ENCODE results near the gene PPP1R27.

DNA sequence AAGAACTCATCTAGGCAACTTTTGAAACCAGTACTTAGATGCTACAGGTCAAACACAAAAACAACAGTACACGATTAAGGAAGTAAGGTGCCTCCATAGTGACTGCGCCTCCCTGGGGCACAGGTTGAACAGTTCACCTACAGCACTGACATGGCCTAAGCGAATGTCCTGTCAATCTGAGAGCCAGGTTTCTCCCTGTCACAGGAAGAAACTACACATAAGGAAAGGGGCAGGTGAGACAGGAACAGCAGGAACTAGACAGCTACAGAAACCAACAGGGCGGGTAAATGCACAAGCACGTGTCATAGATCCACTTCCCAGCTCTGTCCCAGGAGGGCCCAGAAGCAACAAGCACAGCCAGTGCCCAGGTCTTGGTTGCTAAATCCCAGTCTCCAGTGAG is 44.3 kb upstream of the PPP1R27 start:
- TF ChIP-seq, protein P1, sequence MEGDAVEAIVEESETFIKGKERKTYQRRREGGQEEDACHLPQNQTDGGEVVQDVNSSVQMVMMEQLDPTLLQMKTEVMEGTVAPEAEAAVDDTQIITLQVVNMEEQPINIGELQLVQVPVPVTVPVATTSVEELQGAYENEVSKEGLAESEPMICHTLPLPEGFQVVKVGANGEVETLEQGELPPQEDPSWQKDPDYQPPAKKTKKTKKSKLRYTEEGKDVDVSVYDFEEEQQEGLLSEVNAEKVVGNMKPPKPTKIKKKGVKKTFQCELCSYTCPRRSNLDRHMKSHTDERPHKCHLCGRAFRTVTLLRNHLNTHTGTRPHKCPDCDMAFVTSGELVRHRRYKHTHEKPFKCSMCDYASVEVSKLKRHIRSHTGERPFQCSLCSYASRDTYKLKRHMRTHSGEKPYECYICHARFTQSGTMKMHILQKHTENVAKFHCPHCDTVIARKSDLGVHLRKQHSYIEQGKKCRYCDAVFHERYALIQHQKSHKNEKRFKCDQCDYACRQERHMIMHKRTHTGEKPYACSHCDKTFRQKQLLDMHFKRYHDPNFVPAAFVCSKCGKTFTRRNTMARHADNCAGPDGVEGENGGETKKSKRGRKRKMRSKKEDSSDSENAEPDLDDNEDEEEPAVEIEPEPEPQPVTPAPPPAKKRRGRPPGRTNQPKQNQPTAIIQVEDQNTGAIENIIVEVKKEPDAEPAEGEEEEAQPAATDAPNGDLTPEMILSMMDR (IDR thresholded peaks at IDR 0.05) = no peak
- no peak for TF ChIP-seq POLR2A (IDR thresholded peaks at IDR 0.05)
